Astrocyte (in vitro differentiated cells and primary cell): ENCODE results near the gene BANF2. TPM values are rescaled to one million over a fixed set of nuclear protein-coding genes. Genes with fewer than 3 reads are reported as not detected.

ENCODE experiments used
- DNase-seq: peaks from one replicate; pipeline ENCODE4 v3.0.0-alpha.2; 2010; ENCODE audit warnings: low read depth
- FAIRE-seq: peaks from 2 replicates; lab custom pipeline; 2011; peaks lifted over from hg19 to GRCh38; lab: Jason Lieb, UNC
- H2AFZ ChIP-seq: 2 replicates; pipeline ENCODE4 v1.6.0; 2012; ENCODE audit warnings: low read depth, low read length, inconsistent platforms
- H3K27ac ChIP-seq: 2 replicates; pipeline ENCODE4 v1.5.1; 2011; ENCODE audit warnings: low read depth, low read length, inconsistent platforms
- H3K27me3 ChIP-seq: 2 replicates; pipeline ENCODE4 v1.6.0; 2011; ENCODE audit warnings: low read length, inconsistent platforms; ENCODE audit not compliant: insufficient read depth
- H3K36me3 ChIP-seq: 2 replicates; pipeline ENCODE4 v1.5.1; 2011; ENCODE audit warnings: low read length, inconsistent platforms; ENCODE audit not compliant: insufficient read depth
- H3K4me1 ChIP-seq: 2 replicates; pipeline ENCODE4 v1.5.1; 2011; ENCODE audit warnings: low read length, inconsistent platforms; ENCODE audit not compliant: insufficient read depth
- H3K4me2 ChIP-seq: 2 replicates; pipeline ENCODE4 v1.6.0; 2012; ENCODE audit warnings: low read length, inconsistent platforms
- H3K4me3 ChIP-seq: 2 replicates; pipeline ENCODE4 v1.5.1; 2011; ENCODE audit warnings: low read depth, mild to moderate bottlenecking, low read length, inconsistent platforms; ENCODE audit not compliant: insufficient read depth
- H3K79me2 ChIP-seq: 2 replicates; pipeline ENCODE4 v1.6.0; 2012; ENCODE audit warnings: mild to moderate bottlenecking, low read length, inconsistent platforms; ENCODE audit not compliant: insufficient read depth
- H3K9ac ChIP-seq: 2 replicates; pipeline ENCODE4 v1.6.0; 2012; ENCODE audit warnings: mild to moderate bottlenecking, low read length, inconsistent platforms
- H3K9me3 ChIP-seq: 2 replicates; pipeline ENCODE4 v1.5.1; 2012; ENCODE audit warnings: low read depth, mild to moderate bottlenecking, low read length, inconsistent platforms; ENCODE audit not compliant: insufficient read depth
- H4K20me1 ChIP-seq: 2 replicates; pipeline ENCODE4 v1.6.0; 2012; ENCODE audit warnings: low read length, inconsistent platforms; ENCODE audit not compliant: insufficient read depth
- H3K27ac Mint-ChIP-seq: one replicate; pipeline ENCODE4 v1.8.0; 2021; ENCODE audit warnings: mild to moderate bottlenecking, mixed read lengths; ENCODE audit not compliant: unreplicated experiment
- H3K27me3 Mint-ChIP-seq: one replicate; pipeline ENCODE4 v1.8.0; 2021; ENCODE audit warnings: low read depth, mixed read lengths; ENCODE audit not compliant: unreplicated experiment
- H3K36me3 Mint-ChIP-seq: one replicate; pipeline ENCODE4 v1.8.0; 2021; ENCODE audit warnings: low read depth, mixed read lengths; ENCODE audit not compliant: unreplicated experiment
- H3K4me1 Mint-ChIP-seq: one replicate; pipeline ENCODE4 v1.8.0; 2021; ENCODE audit warnings: low read depth, mixed read lengths; ENCODE audit not compliant: unreplicated experiment
- H3K4me3 Mint-ChIP-seq: one replicate; pipeline ENCODE4 v1.8.0; 2021; ENCODE audit warnings: mild to moderate bottlenecking, moderate library complexity, mixed read lengths; ENCODE audit not compliant: unreplicated experiment
- H3K9me3 Mint-ChIP-seq: one replicate; pipeline ENCODE4 v1.8.0; 2021; ENCODE audit warnings: mild to moderate bottlenecking, mixed read lengths; ENCODE audit not compliant: unreplicated experiment
- CTCF ChIP-seq: IDR thresholded peaks from 2 replicates; pipeline ENCODE4 v1.5.1; 2011; ENCODE audit warnings: low read depth, mild to moderate bottlenecking, inconsistent platforms, low read length, moderate library complexity; ENCODE audit not compliant: insufficient read depth
- EZH2 ChIP-seq: IDR thresholded peaks from 2 replicates; pipeline ENCODE4 v1.6.1; 2012; ENCODE audit warnings: mild to moderate bottlenecking, low read length, inconsistent platforms; ENCODE audit not compliant: insufficient read depth
- total RNA-seq: library from RNA; stranded (reverse); gene quantifications from 2 replicates; pipeline ENCODE4 v1.2.1, GENCODE V29; 2021

BANF2 gene
- total RNA-seq, 1 donor from 2014 or later = not detected

GRCh38 chr20:17742731-17743130 is 43.0 kb downstream of the BANF2 start:
- Mint-ChIP-seq H3K36me3 (no peaks in the 10 kb centered on the region), H3K27me3 (peaks cover 2% of the 10 kb centered on the region), H3K4me3 (no peak overlapping the region), H3K9me3 (peaks cover 3% of the 10 kb centered on the region), H3K4me1 (peaks cover 12% of the 10 kb centered on the region), H3K27ac (no peak overlapping the region)
- Histone ChIP-seq H2AFZ (no peak overlapping the region), H3K9me3 (no peaks in the 10 kb centered on the region), H3K4me3 (no peak overlapping the region), H3K27ac (no peak overlapping the region), H3K9ac (no peak overlapping the region), H3K27me3 (no peaks in the 10 kb centered on the region), H3K36me3 (no peaks in the 10 kb centered on the region), H3K4me1 (peaks cover 11% of the 10 kb centered on the region), H3K4me2 (no peak overlapping the region), H3K79me2 (no peaks in the 10 kb centered on the region), H4K20me1 (no peaks in the 10 kb centered on the region)
- TF ChIP-seq CTCF (no peak), EZH2 (no peak)
- DNase-seq (no peak), FAIRE-seq (no peak)

GRCh38 chr20:17743677-17744076 is 43.9 kb downstream of the BANF2 start:
- Histone ChIP-seq H3K4me1 (peaks cover 13% of the 10 kb centered on the region), H3K9ac (no peak overlapping the region), H3K27me3 (no peaks in the 10 kb centered on the region), H2AFZ (no peak overlapping the region), H3K79me2 (no peaks in the 10 kb centered on the region), H3K4me3 (no peak overlapping the region), H3K36me3 (no peaks in the 10 kb centered on the region), H3K4me2 (no peak overlapping the region), H3K9me3 (no peaks in the 10 kb centered on the region), H3K27ac (no peak overlapping the region), H4K20me1 (no peaks in the 10 kb centered on the region)
- Mint-ChIP-seq H3K9me3 (no peaks in the 10 kb centered on the region), H3K27me3 (peaks cover 2% of the 10 kb centered on the region), H3K27ac (no peak overlapping the region), H3K36me3 (no peaks in the 10 kb centered on the region), H3K4me1 (peaks cover 14% of the 10 kb centered on the region), H3K4me3 (no peak overlapping the region)
- no peak for DNase-seq
- FAIRE-seq = no peak
- TF ChIP-seq CTCF (no peak), EZH2 (no peak)

GRCh38 chr20:17747431-17747846 is 47.7 kb downstream of the BANF2 start:
- Histone ChIP-seq H3K36me3 (no peaks in the 10 kb centered on the region), H3K4me2 (peak overlapping the region; percentile 80), H3K4me3 (peak overlapping the region; percentile 38), H3K4me1 (peaks cover 13% of the 10 kb centered on the region), H3K79me2 (no peaks in the 10 kb centered on the region), H4K20me1 (no peaks in the 10 kb centered on the region), H3K9ac (peak overlapping the region; percentile 39), H2AFZ (peak overlapping the region; percentile 43), H3K27me3 (peaks cover under 1% of the 10 kb centered on the region), H3K9me3 (no peaks in the 10 kb centered on the region), H3K27ac (peak overlapping the region; percentile 44)
- DNase-seq (peak; percentile 90), FAIRE-seq (peak; percentile 98)
- Mint-ChIP-seq H3K27me3 (peaks cover 3% of the 10 kb centered on the region), H3K27ac (peak overlapping the region; percentile 97), H3K36me3 (no peaks in the 10 kb centered on the region), H3K9me3 (no peaks in the 10 kb centered on the region), H3K4me3 (peak overlapping the region; percentile 10), H3K4me1 (peaks cover 15% of the 10 kb centered on the region)
- no peak for TF ChIP-seq EZH2
- TF ChIP-seq CTCF = no peak
